NOMO-1 (cell line): ENCODE data around the gene SLC8A1.

Source experiments
- DNase-seq, 2 experiments: peaks; one replicate each; lab custom pipeline; 2025; ENCODE audit not compliant: unreplicated experiment in 2 of 2; lab: John Stamatoyannopoulos, UW

SLC8A1 gene

DNA sequence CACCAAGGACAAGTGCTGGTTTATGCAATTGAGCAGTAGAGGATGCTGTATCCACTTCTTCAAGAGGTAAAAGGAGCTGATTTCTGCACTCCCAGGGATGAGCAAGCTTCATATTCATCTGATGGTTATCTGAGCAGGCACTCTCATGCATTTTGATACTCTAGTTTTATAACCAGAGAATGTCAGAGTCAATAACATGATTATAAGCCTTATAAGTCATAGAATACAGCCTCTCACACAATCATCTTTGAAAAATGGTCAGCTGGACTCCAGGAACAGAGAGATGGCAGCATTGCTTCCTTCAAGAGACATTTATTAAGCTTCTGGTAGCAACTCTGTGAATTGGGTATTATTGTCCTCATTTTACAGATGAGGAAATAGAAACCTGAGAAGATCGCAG is 167.1 kb downstream of the SLC8A1 start:
- no peak for DNase-seq

DNA sequence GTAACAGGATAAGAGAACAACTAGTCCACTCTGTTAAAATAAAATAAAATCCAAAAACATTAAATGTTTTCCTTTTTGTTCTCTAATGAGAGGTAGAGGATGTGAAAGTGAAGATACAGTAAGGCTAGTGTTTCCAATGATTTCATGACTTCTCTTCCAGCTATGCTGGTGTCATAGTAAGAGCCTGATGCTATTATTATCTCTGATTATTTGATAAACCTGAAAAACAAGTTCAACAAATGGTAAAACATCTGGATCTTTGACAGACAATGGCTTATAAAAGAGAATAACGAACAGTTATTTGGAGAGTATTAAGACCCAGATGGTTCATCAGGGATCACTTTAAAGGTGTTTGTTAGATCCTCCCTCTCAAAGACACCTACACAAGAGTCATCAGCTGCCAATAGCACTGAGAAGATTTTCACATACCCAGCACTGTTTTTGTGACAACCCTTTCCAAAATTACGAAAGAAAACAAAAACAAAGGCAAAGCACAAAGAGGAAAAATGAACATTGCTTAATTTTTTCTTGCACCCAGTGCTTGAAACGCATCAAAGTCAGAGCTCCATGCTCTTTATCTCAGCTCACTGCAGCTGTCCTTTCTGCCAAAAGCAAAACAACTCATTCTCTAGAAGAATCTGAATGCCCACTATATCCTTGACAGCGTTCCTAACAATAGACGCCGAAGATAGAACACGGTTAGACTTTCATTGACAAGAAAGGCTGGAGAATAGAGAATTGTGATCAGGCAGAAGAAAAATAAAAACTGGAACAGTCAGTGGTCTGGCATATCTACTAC is 168.6 kb downstream of the SLC8A1 start:
- no peak for DNase-seq

DNA sequence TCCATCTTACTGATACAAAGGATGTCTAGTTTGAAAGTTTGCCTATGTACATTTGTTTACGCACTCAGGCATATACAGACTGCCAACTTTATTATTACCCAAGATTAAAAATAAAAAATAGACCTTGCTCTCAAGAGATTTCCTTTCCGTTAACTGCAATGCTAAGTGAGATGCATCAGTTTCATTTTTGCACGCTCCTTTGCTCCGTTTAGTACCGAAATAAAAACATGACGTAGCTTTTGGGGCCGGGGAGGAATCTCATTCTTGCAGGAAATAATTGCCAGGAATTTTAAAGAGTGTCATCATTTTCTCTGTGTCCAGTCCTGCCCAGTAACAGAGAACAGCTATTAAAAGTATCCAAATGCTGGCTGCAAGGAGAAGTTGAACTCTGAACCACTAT is 169.5 kb downstream of the SLC8A1 start:
- DNase-seq, result no peak

DNA sequence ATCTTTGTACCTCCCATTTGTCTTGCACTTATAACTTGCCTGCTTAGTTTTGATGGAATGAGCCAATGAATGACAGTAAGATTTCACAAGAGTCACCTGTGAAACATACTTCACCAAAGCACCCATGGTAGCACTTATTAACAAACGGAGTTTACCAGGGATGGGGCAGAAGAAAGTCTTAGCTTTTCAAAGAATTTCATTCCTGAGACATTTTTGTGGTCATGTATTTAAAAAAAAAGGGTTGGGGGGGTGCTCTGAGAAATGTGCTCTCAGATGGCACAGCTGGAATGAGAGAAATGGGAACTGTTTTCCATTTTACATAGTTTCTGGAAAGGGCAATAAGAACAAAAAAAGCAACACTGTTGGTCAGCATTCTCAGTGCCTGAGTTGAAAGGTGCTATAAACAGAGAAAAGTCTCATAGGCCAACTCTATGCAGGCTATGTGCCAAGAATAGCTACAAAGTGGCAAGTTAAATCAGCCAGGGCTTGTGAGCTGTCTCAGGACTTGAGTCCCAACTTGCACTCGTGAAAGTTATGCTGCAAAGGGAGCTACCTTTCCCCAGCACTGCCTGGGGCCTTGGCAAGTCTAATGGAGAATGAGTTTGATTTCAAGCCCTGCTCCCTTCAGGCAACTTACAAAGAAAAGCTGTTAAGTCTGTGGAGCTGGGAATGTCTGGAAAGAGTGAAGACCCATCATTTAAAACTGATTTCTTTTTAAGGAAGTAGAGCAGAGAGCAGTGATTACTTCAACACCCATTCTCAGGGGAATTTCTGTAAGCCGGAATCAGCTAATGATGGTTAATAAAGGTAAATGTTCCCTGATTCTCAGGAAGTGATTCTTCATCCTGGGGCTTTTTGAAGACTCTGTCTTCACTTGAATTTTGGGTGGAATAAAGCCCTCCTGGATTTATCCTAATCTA is 170.6 kb downstream of the SLC8A1 start:
- no peak for DNase-seq

DNA sequence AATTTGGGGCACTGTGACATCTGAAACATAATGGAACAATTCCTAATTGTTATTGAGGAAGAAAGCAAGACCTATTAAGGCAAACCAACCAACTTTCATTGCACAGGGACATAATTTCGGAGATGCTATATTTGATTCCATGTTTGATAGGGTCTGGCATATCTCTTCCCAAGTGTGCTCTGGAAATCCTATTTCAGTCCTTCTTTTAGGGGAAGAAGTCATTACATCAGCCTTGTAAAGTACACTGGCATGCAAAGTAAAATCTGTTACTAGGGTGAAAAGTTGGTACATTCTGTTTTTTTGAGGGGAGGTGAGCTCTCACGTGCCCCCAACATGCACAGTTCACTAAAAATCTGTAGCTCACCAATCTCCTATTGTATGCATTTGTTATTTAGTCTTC is 172.4 kb downstream of the SLC8A1 start:
- no peak for DNase-seq

DNA sequence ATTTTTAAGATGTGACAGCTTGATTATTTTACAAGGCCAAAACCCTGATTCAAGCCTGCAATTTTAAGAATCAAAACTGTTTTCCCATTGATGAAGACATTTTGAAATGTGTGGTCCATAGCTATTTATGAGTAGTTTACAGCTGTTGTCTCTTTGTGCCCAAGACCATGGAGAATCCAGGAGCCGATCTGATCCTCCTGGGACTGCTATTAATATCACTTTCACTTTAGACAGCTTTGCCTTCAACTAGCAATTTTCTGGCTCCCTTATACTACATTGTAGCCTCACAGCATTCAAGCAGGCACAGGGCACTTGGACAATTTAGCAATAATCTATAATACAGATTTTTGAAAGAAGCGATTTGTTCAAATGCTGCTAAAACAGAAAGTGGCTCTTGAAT is 172.9 kb downstream of the SLC8A1 start:
- DNase-seq, result no peak

DNA sequence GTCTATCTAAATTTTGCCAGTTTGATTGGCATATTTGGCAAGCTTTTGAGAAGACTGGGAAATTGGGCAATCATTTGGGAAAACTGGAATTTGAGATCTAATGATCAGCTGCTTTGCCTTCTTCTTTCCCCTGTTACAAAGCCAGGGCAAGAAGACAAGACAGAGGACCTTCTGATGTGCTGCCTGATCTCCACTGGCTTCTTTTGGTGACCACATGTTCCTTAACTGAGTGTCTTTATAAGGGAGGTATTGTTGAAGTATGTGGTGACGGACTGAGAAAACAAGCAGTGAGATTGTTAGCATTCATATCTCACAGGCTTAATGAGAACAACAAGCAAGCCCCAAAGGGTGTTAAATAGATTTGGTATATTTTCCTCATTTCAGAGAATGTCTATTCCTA is 175.8 kb downstream of the SLC8A1 start:
- DNase-seq, result no peak

DNA sequence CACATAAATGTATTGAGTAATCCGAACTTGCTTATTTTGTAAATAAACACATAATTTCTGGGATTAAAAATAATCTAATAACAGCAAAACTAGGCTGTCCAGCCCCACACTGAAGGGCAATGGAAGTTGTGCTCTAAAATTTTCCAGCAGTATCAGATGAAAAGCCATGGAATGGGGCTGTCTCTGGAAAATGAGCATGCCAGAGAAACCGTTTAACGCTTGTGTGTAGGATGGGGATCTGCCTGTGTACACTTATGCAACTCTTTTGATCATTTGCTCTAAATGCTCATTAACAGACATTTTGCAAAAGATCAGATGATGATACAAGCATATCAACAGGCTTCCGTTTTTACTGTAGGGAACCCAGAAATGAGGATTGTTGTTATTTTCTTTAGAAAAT is 177.6 kb downstream of the SLC8A1 start:
- DNase-seq, result no peak

DNA sequence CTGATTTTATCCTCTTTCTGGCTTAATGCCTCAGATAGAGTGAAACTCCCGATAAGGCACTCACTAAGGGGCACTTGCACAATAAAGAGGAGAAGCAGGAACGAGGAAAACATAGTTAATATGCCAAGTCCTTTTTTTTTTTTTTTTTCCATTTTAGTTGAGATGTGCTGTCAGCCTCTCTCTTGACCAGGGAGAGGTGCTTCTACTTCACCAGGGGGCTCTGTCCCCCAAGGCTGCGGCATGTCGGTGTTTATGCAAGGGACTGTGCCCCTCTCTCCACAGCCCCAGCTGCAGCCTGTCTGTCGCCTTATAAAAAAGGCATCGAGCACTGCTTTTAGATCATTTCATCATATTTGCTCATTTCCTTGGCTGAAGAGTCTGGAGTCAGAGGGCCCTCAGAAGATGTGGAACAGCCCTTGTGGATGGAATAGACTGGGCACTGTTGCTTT is 178.1 kb downstream of the SLC8A1 start:
- DNase-seq, result no peak

DNA sequence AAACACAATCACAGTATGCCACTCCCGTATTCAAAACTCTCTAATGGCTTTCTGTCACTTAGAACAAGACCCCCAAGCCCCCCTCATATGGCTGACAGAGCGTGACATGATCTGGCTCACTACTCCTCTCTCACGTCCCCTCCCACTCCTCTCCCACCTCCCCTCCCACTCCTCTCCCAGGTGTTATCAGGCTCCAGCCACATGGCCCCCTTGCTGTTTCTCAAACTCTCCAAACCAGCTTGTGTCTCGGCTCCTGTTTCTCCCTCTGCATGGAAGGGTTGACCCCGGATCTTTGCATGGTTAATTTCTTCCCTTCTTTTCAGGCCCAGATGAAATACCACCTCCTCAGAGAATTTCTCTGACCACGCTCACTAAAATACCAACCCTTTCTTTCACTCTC is 180.8 kb downstream of the SLC8A1 start:
- DNase-seq, result no peak

DNA sequence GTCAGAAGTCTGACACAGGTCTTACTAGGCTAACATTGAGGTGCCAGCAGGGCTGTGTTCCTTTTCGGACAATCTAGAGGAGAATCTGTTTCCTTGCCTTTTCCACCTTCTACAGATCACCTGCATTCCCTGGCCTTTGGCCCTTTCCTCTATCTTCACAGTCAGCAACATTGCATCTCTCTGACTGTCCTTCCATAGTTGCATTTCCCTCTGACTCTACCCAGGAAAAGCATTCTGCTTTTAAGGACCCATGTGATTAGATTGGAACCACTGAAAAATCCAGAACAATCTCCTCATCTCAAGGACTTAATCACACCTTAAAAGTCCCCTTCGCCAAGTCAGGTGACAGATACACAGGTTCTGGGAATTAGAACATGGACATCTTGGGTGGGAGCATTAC is 181.5 kb downstream of the SLC8A1 start:
- no peak for DNase-seq

DNA sequence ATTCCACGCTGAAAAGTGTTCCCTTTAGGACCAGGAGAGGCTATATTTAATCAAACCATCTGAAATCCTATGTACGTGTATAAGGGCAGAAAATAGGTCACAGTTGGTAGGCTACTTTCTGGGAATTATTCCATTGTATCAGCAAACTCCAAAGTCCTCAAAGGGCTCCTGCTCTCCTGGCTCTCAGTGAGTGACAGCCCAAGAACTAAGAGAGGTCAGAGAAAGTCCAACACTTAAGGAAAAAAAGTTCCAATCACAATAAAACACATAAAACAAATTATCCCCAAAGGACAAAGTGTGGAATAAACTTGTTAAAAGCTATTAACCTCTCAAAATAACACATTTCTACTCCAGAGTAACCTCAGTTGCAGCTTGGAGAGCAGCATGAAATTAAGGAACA is 183.3 kb downstream of the SLC8A1 start:
- no peak for DNase-seq

DNA sequence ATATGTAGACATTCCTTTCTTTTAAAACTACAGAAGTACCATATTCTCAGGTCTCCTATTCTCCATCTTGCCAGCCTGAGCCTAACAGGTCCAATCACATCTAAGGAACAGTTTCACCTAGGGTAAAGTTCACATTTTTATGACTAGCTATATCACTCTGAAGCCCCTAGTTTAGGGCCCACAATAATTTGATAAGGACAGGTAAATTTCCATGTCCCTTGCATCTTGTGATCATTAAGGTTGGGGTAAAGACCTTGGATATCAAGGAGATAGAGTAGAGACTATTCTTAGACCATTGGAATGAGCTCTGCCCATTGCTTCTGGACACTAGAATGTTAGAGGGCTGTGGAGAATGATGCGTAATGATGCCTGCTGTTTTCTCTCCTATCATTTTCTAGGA is 185.7 kb downstream of the SLC8A1 start:
- DNase-seq, result no peak

DNA sequence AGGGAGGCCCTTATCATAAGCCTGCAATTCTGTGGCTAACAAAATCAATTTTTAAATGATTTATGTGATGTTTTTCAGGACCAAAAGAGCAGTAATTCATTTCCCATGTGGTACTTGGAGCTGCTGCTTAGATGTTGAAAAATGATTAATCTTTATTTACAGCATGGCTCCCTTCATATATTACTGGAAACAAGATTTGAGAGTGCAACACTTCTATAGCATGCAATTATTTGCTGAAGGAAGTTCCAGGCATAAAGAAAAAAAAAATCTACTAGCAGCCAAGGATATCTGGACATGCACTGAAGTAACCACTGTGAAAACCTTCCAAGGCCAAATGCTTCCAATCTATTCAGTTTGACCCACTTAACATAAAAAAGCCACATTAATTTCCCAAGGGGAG is 186.3 kb downstream of the SLC8A1 start:
- DNase-seq, result no peak

DNA sequence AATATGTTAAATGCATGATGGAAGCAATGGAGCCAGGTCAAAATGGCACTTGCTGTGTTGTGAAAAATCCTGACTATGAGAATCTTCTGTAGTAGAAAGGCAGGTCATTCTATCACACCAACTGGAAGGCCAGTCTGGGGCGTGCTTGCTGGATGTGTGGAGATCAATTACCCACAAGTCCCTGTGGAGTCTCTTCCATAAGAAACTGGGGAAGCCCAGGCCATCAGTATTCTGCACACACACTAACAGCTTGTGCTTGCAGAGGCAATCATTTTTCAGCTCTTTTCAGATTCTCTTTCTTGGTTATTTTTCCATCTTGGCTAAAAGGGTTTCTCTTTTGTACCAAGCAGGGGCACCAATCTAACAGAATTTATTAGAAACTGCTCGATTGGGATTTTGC is 190.8 kb downstream of the SLC8A1 start:
- DNase-seq, result no peak

DNA sequence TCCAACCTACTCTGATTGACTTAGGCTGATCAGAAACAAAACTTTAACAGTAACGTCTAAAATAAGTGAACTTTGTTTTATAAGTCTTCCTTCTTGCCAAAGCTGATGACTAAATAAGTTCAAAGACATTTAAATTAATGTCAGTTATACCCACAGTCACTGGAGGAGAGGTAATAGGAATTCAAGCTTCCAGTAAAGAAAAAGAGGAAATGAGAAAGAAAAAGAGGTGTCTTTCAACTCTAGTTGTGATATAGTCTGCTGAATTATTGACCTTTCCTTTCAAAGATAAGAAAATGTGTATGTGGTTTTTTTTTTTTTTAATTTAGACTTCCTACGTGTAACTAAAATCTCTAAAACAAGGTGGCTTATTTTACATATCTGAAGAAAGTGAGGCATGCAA is 191.5 kb downstream of the SLC8A1 start:
- peak; percentile 16 to 61 for DNase-seq

DNA sequence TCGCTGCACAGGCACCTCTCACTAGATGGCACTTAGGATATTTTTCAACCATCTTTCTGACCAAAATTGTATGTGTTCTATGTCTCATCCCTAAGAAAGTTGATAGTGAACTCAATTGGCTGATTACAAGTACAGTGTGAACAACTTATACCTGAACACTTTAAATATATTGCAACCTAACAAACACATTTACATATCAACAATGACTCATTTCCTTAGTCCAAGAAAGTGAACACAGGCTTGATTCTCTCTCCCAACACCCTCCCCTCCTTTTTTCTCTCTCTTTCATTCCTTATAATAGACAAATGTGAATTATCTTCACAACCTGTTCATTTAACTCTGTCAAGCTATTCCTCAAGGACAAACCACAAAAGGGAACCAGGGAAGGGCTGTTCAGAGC is 192.0 kb downstream of the SLC8A1 start:
- no peak for DNase-seq

DNA sequence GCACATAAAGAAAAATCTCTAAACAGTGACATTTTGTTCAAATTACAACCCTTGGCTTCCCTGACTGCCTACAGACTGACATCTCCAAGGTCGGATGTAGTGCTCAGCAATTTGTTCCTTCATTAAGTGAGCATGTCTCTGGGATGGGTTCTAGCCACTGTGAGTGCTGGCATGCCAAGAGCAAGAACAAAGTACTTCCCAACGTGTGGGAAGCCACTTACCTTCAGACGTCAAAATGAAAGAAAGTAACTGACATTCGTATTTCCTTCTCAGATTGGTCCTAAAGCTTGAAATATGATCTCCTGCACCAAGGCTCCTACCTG is 193.8 kb downstream of the SLC8A1 start:
- no peak for DNase-seq

DNA sequence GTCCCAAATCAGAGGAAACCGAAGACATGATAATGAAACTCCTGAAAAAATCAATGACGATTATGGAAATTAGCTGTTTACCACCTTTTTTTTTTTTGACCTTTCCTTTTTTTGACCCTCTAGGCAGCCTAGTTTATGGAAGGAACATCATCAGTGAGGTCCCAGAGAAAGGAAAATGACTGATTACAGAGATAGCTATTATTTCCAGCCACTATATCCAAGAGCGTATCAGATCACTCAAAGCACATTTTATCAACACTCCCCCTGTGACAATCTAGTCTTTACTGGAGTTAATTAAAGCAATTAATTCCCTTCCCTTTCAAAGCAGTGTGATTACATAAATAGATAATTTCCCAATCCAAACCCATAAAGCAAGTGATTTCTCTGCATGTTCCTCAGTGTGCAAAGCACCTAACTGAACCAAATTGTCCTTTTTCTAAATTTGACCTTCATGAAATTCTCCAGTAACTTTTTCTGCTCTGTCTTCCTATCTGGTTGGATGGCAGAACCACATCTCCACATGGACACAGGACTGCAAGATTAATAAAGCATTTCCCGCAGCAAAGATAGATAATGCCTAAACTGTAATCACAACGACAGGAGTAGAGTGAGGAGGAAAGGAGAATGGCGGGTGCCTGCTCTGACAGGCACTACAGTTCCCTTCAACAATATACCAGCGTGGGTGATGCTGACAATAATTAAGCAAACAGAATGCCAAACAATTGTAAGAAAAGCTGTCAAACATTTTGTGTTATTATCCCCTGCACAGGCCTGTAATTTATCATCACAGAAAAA is 194.4 kb downstream of the SLC8A1 start:
- DNase-seq, result no peak

DNA sequence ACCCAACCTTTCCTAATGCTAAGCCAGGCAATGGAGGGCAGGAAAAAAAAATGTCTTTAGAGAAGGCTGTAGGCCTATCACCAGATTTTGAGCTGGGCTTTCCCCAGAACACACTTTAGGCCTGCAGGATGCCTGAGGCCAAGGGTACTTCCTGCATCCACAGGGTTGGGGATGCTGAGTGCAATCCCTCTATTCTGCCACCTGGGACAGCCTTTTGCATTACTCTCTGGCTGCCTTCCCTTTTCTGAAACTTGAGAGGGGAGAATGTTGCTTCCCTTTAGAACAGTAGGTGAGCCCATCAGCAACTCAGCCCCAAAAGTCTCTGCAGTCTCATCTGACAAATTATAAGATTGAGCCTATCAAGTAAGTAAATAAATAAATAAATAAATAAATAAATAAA is 195.2 kb downstream of the SLC8A1 start:
- DNase-seq, result peak in 1 of 2 experiments; percentile 25

DNA sequence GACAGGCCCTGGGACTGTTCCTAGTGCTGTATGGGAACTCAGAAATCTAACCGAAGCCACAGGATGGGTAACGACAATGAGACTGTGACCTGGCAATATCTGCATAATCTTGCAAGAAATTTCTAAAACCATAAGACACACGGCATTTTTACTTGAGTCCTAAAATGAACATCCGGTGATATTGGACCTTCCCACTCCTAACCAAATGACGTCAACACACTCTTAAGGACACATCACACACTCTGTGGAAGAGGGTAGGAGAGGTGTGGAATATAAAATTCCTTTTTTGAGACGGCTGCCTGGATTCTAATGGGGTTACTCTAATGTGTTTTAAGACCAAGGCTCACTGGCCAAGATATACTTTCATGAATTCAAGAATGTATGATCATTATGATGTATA is 195.9 kb downstream of the SLC8A1 start:
- DNase-seq, result no peak
